Activated CD8-positive, alpha-beta memory T cell treated with anti-CD3 and anti-CD28 coated beads for 24 hours (primary cell): Measurements from ENCODE around the gene PRR7.
"Not testable (repeated sequence)": the region's sequence is repeated elsewhere in the genome, so short reads cannot be mapped to it uniquely, and the experiment has no call there.

Experiments used
- DNase-seq: peaks from one replicate; pipeline ENCODE4 v3.0.0-alpha.2; 2020

Gene PRR7

DNA sequence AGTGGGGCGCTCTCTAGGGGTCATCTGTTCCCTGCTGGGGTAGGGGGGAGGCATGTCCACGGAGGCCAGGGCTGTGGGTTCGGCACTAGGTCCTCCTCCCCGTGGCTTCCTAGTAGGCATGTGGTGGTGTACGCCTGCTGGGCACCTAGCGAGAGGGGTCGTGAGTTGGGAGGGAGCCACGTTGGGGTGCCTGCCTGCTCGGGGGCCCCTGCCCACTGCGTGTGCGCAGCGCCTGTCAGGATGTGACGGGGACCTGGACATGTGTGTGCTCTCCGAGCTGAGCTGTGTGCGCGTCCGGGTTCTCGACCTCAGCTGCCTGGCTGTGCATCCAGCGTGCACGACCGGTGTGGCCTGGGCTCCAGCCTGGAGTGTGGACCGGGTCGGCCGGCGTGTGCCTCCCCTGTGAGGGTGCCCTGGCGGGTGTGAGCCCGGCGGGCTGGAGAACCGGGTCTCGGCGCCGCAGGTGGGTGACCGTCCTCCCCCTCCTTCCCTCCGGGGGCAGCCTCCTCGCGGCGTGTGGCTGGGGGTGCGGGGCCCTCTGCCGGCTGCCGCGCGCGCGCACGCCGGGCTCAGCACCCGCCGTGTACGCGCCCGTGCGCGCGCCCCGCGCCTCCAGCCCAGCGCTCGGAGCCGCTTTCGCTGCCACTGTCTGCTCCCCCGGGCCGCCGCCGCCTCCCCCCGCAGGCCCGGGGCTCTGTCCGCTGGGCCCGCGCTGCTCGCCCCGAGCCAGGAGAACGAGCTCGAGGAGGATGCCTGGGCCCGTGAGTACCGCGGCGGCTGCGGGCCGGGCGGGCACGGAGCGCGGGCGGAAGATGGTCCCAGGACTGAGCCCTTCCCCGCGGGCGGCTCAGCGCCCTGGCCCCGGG lies at the start of gene PRR7:
TSS of gene PRR7 (plus strand) at position 615 of the 866 bp plus-strand sequence. CDS start 8,254 bp downstream, outside the sequence.
- DNase-seq: peak; percentile 90

DNA sequence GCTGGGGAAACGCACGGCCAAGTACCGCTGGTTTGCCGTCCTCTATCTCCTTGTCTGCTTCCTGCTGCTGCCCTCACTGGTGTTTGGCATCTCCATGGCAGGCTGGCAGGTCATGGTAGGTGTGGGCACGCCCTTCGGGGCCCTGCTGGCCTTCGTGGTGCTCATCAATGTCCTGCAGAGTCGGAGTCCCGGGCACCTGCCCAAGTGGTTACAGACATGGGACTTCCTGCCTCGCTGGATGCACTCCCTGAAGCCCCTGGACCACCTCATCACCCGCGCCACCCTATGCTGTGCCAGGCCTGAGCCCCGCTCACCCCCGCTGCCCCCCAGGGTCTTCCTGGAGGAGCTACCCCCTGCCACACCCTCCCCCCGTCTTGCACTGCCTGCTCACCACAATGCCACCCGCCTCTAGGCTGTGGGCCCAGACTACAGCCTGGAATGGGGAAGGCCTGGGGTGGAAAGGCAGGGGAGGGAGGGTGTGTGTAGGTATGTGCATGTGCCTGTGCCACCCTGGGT lies 48.7 kb upstream of the PRR7 start:
- DNase-seq: no peak

DNA sequence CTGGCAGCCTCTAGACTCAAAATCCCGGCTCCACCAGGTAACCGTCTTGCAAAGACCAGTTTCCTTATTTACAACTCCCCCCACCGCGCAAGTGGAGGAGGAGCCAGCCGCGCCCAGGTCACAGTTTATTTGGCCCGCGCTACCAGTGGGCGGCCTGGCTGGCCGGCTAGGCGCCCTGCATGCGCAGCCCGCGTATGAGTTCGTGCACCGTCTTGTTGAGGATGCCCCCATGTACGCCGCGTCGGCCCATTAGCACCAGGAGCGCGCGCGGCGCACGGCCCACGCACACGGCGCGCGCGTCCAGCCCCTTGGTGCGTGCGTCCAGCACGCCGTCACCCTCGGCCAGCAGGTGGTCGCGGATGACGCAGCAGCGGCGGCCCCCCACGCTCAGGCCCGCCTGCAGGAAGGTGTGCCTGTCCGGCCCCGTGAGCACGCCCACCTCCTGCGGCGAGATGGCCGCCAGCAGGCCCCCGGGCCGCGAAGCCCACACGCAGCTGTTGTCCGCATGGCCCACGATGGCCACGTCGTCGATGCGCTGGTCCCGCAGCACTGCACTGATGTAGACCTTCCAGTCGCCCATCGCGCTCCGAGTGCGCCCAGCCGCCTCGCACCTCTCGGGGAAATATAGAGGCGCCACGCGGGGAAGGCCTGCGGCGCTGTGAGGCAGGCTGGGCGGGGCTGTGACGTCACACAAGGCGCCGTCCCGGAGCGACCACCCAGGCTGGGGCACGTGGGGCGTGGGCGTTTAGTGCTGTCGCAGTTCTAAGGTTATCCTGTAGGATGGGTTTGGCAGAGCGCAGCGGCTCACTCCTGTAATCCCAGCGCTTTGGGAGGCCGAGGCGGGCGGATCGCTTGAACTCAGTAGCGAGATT lies 46.4 kb upstream of the PRR7 start, which contains the start of gene PFN3:
TSS of gene PFN3 (minus strand) at position 665 of the 872 bp plus-strand sequence. CDS start at position 580, 85 bp downstream.
- no peak for DNase-seq

- DNase-seq: peak; percentile 83
Observed at GRCh38 chr5:177402271-177403043, 44.2 kb upstream of the PRR7 start.

GRCh38 chr5:177403102-177403791 lies 43.4 kb upstream of the PRR7 start:
- no peak for DNase-seq

GRCh38 chr5:177403792-177404640 lies 42.6 kb upstream of the PRR7 start:
- DNase-seq: peak; percentile 91

GRCh38 chr5:177404641-177405179 lies 41.9 kb upstream of the PRR7 start:
- no peak for DNase-seq

DNA sequence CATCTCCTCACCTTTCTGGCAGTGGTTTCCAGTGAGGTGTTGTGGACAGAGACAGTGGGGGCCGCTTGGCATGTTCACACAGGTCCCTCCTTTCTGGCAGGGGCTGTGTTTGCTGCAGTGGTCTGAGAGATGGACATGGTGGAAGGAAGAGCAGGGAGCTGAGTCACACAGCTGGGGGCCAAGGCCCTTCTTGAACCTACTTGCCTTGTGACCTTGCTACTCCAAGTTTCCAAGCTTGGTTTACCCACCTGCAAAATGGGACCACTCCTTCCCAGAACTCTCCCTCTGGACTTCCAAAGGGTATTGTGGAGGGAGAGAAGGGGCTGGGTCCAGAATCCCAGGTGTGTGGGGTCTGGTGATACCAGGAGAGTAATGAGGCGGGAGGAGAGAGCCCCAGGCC lies 41.3 kb upstream of the PRR7 start:
- DNase-seq: no peak

- DNase-seq: no peak
Observed at GRCh38 chr5:177405805-177406204, 40.8 kb upstream of the PRR7 start.

DNA sequence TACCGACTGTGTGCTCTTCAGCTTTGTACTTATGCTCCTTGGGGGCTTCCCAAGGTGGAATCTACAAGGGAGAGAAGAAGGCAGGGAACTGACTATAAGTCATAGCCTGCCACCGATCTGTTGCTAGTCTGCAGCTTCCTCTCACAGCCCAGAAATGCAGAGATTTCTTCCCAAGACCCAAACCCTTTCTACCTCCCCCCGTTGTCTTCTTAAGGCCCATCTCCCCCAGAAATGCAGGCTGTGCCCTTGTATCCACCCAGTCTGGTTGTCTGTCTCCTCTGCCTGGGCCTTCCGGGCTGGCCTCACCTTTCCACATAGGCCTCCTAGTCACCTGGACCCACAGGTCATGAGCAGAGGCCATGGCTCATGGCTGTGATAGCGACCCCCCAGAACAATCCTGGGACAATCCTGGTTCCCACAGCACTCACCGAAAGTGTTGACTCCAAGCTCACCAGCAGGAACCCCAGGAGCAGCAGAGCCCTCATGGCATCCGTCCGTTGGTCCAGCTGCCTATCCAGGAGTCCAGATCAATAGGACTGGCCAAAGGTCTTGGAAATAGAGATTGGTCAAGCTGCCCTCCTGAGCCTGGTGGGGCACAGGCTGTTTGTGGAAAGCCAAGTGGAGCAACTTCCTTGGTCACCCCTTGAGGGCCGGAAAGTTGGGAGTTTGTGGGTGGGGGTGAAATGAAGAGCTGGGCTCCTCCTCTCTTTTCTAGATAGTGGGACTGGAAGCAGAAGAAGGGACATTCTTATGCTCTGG lies 37.4 kb upstream of the PRR7 start, which contains the start of gene F12:
TSS of gene F12 (minus strand) at position 522 of the 759 bp plus-strand sequence. CDS start at position 485, 37 bp downstream.
- no peak for DNase-seq

- DNase-seq: no peak
Observed at GRCh38 chr5:177410575-177410974, 36.0 kb upstream of the PRR7 start.

DNA sequence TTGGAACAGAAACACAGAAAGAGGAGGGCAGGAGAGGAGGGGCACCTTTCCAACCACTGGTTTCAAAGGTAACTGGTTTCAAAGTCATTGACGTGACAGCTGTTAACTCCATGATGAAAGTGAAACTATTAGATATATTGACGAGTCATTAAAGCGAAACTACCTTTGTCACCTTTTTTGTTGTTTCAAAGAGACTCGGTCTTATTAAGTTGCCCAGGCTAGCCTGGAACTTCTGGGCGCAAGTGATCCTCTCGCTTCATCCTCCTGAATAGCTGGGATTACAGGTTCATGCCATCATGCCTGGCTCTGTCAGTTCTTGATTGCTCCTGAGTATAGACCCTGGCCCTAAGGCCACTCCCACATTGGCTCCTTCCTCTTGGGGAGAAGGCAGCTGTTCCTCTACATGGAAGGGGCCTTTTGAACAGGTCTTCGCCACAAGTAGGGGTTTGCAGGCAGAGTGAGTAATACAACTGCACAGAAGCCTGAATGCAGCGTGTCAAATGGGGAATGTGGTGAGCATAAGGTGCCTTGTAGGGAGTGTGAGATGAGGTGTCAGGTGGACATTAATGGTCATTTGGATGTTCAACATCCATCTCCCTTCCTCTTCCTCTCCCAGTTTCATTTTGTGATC lies 33.9 kb upstream of the PRR7 start:
- no peak for DNase-seq

GRCh38 chr5:177414481-177414880 lies 32.1 kb upstream of the PRR7 start:
- no peak for DNase-seq

DNA sequence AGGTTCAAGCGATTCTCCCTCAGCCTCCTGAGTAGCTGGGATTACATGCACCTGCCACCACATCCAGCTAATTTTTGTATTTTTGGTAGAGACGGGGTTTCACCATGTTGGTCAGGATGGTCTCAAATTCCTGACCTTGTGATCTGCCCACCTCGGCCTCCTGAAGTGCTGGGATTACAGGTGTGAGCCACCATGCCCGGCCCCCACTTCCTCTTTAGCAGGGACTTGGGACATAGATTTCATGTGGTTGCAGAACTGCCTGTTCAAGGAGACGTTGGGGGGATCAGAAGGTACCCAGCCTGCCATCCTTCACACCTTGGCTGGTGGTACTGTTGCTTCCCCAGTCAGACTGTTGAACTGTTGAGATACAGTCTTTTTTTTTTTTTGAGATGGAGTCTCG lies 29.5 kb upstream of the PRR7 start:
- not testable (repeated sequence) for DNase-seq

DNA sequence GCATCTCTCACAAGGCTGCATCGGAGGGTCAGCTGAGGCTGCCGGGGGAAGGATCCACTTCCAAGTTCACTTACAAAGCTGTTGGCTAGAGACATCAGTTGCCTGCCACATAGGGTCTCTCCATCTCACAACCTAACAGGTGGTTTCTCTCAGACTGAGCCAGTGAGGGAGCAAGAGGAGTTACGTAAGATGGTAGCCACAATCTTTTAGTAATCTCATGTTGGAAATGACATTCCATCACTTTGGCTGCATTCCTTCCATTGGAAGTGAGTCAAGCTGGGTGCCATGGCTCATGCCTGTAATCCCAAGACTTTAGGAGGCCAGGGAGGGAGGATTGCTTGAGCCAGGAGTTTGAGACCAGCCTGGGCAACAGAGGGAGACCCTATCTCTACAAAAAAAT lies 27.6 kb upstream of the PRR7 start:
- DNase-seq: no peak

DNA sequence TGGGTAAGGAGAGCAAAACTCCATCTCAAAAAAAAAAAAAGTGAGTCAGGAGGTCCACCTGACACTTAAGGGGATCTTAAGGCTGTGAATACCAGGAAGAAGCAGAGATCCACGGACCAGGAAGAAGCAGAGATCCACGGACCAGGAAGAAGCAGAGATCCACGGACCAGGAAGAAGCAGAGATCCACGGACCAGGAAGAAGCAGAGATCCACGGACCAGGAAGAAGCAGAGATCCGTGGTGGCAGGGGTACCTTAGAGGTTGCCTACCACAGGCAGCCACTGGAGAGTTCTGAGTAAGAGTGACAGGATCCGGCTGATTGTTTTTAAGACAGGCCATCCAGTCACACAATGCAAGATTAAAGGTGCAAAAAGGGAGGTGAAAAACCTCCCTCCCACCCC lies 26.1 kb upstream of the PRR7 start:
- not testable (repeated sequence) for DNase-seq

DNA sequence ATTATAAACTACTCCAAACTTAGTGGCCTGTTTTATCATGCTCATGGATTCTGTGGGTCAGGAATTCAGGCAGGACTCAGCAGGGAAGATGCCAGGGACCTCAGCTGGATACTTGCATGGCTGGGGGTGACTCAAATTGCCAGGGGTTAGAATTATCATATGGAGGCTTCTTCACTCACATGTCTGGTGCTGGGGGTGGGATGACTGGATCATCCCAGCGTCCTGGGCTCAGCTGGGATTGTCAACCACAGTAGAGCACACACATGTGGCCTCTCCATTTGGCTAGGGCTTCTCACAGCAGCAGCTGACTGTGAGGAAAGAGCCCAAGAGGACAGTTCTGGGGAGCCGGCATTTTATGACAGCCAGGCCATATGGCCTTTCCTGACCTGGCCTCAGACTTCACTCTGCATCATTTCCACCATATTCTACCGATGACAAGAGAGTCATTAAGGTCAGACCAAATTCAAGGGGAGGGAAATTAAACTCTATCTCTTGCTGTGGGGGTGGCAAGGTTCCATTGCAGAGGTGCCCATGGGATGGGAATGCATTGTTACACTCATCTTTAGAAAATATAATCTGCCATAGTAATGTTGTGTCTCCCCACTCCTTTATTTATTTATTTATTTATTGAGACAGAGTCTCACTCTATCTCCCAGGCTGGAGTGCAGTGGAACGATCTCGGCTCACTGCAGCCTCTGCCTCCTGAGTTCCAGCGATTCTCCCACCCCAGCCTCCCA lies 25.4 kb upstream of the PRR7 start:
- no peak for DNase-seq

DNA sequence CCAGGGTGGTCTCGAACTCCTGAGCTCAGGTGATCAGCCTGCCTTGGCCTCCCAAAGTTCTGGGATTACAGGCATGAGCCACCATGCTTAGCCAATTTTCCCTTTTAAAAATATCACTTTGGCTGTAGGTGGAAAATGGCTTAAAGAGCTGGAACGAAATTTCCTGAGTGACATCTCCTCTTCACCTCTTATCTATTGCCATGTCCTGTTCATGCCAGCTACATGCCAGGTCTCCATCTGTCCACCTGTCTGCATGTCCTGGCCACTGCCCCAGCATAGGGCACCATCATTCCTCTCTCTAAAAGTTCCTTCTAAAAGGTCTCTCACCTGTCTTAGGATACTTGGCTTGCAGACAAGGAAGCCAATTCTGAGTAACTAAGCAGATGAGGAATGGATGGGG lies 22.9 kb upstream of the PRR7 start:
- DNase-seq: no peak
